ENCODE data around the gene MRPL54.
A peak's percentile ranks its signal among the peaks of the same experiment; 100 is the strongest.
"Not testable (repeated sequence)": the region's sequence is repeated elsewhere in the genome, so short reads cannot be mapped to it uniquely, and the experiment has no call there.

MRPL54 gene

DNA sequence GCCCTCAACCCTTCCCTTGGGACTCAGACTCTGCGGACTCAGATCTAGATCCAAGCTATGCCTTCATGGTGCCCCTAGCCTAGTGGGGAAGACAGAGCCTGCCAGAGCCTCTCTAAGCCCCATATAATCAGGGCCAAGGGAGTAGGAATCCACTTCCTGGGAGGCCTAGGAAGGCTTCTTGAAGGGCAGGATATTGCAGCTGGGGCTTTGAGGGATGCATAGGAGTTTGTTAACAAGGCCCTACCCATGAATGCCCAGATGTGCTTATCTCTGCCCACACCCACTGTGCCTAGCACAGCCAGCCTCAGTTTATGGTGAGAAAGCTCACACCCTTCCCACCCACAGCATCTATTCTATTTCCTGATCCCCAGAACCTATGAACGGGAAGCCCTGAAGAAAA lies 12.3 kb upstream of the MRPL54 start:
- H3K4me1 Mint-ChIP-seq: peaks cover 6% of the 10 kb centered on the region
- no peak overlapping the region for H3K4me3 Mint-ChIP-seq
- H3K27ac Mint-ChIP-seq (ENCODE audit: low read depth): no peak overlapping the region
- DNase-seq (ENCODE audit: low spot score in 2 of 2): no peak
- no peaks in the 10 kb centered on the region for H3K9me3 Mint-ChIP-seq
- H3K27me3 Mint-ChIP-seq: no peaks in the 10 kb centered on the region
- ATAC-seq (replicated peaks; ENCODE audit: extremely low read depth, poor library complexity, severe bottlenecking): no peak
- peaks cover 12% of the 10 kb centered on the region for H3K36me3 Mint-ChIP-seq (ENCODE audit: insufficient read depth)

DNA sequence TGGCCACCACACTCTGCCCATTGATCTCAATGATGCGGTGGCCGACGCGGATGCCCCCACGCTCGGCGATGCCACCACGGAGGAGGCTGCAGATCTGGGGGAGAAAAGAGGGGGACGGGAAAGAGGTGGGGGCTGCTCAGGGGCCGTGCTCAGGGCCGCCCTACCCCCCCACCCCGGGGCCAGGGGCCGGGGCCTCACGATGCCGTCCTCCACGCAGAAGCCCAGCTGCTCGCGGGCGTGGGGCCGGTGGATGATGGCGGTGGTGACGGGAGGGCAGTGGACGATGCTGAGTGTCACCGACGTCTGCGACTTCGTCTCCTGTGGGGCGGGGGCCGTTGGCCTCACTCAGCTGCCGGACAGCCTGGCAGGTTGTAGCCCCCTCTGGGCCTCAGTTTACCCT lies 11.2 kb upstream of the MRPL54 start:
- no peak overlapping the region for H3K4me3 Mint-ChIP-seq
- H3K4me1 Mint-ChIP-seq: peaks cover 13% of the 10 kb centered on the region
- H3K27me3 Mint-ChIP-seq: no peaks in the 10 kb centered on the region
- ATAC-seq (replicated peaks; ENCODE audit: extremely low read depth, poor library complexity, severe bottlenecking) (no peak), DNase-seq (ENCODE audit: low spot score in 2 of 2) (no peak)
- H3K36me3 Mint-ChIP-seq (ENCODE audit: insufficient read depth): peaks cover 13% of the 10 kb centered on the region
- H3K9me3 Mint-ChIP-seq: no peaks in the 10 kb centered on the region
- no peak overlapping the region for H3K27ac Mint-ChIP-seq (ENCODE audit: low read depth)

DNA sequence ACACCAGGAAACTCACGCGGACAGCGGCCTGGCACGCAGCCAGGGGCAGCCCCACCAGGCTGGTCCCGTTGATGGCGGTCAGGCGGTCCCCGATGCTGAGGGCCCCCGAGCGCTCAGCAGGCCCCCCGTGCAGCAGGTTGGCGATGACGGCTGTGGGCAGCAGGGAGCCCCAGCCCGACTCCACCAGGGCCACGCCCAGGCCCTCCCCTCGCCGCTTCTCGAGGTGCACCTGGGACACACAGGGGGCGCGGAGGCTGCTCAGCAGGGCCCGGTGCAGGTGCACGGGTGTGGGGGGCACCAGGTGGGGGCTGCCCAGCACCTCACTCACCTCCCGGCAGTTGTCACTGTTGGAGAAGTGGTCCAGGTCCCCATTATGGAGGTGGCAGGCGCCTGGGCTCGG lies 10.0 kb upstream of the MRPL54 start:
- ATAC-seq (replicated peaks; ENCODE audit: extremely low read depth, poor library complexity, severe bottlenecking): no peak
- DNase-seq (ENCODE audit: low spot score in 2 of 2): no peak
- Mint-ChIP-seq H3K27me3 (no peaks in the 10 kb centered on the region), H3K27ac (ENCODE audit: low read depth) (no peak overlapping the region), H3K4me1 (peaks cover 13% of the 10 kb centered on the region), H3K4me3 (no peak overlapping the region), H3K9me3 (no peaks in the 10 kb centered on the region), H3K36me3 (ENCODE audit: insufficient read depth) (peaks cover 16% of the 10 kb centered on the region)

DNA sequence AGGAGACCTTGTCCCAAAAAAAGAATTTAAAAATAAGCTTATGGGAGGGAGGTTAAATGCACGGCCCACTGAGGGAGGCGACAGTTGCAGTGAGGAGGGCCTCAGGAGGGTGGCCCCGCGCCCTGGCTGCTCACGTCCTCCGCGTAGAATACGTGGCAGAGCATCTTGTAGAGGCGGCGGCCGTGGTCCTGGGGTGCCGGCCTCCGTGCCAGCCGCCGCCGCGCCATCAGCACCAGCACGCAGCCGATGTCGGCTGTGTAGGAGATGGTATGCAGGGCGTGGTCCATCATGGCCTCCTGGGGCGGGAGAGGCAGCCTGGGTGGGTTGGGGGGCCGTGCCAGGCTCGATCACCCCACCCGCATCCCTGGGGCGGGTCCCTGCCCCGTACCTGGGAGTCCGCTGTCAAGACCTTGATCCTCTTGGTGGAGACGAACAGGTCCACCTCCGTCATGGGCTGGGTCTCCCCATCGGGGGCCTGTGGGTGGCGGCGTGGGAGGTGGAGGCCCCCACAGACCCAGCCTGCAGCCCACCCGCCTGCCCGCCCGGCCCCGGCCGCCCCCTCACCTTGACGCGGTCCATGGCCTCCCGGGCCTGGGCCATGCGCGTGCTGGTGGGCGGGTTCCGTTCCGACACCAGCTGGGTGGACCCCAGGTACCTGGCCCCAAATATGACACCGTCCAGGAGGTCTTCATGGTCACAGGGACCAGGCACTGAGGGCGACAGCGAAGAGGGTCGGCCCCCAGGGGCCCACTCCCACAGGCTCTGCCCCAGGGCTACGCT lies 8.7 kb upstream of the MRPL54 start:
- Mint-ChIP-seq H3K4me3 (no peak overlapping the region), H3K36me3 (ENCODE audit: insufficient read depth) (peaks cover 24% of the 10 kb centered on the region), H3K27me3 (no peaks in the 10 kb centered on the region), H3K9me3 (no peaks in the 10 kb centered on the region), H3K27ac (ENCODE audit: low read depth) (no peak overlapping the region), H3K4me1 (peaks cover 13% of the 10 kb centered on the region)
- DNase-seq (ENCODE audit: low spot score in 2 of 2) (no peak), ATAC-seq (replicated peaks; ENCODE audit: extremely low read depth, poor library complexity, severe bottlenecking) (no peak)

DNA sequence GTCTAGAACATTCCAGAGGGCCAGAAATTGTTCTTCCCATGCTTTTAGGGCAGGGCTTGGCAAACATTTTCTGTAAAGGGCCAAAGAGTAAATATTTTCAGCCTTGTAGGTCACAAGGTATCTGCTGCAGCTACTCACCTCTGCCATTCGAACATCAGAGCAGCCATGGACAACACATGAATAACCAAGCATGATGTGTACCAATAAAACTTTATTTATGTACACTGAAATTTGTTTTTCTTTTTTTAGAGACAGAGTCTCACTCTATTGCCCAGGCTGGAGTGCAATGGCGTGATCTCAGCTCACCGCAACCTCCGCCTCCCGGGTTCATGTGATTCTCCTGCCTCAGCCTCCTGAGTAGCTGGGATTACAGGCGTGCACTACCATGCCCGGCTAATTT lies 4.8 kb upstream of the MRPL54 start:
- ATAC-seq (replicated peaks; ENCODE audit: extremely low read depth, poor library complexity, severe bottlenecking); H3K4me3 Mint-ChIP-seq; H3K27me3 Mint-ChIP-seq; DNase-seq (ENCODE audit: low spot score in 2 of 2); H3K27ac Mint-ChIP-seq (ENCODE audit: low read depth); H3K9me3 Mint-ChIP-seq: not testable (repeated sequence)
- peaks cover 33% of the 10 kb centered on the region for H3K4me1 Mint-ChIP-seq
- peaks cover 37% of the 10 kb centered on the region for H3K36me3 Mint-ChIP-seq (ENCODE audit: insufficient read depth)

DNA sequence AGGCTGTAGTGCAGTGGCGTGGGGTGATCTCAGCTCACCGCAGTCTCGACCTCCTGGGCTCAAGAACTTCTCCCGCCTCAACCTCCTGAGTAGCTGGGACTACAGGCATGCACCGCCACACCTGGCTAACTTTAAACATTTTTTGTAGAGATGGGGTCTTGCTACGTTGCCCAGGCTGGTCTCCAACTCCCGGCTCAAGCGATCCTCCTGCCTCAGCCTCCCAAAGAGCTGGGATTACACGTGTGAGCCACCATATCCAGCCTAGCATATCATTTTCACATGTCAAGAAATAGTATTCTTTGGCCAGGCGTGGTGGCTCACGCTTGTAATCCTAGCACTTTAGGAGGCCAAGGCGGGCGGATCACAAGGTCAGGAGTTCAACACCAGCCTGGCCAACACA lies 4.2 kb upstream of the MRPL54 start:
- not testable (repeated sequence) for DNase-seq (ENCODE audit: low spot score in 2 of 2); ATAC-seq (replicated peaks; ENCODE audit: extremely low read depth, poor library complexity, severe bottlenecking); H3K9me3 Mint-ChIP-seq; H3K27me3 Mint-ChIP-seq; H3K4me3 Mint-ChIP-seq; H3K27ac Mint-ChIP-seq (ENCODE audit: low read depth)
- Mint-ChIP-seq H3K4me1 (peaks cover 38% of the 10 kb centered on the region), H3K36me3 (ENCODE audit: insufficient read depth) (peaks cover 41% of the 10 kb centered on the region)

DNA sequence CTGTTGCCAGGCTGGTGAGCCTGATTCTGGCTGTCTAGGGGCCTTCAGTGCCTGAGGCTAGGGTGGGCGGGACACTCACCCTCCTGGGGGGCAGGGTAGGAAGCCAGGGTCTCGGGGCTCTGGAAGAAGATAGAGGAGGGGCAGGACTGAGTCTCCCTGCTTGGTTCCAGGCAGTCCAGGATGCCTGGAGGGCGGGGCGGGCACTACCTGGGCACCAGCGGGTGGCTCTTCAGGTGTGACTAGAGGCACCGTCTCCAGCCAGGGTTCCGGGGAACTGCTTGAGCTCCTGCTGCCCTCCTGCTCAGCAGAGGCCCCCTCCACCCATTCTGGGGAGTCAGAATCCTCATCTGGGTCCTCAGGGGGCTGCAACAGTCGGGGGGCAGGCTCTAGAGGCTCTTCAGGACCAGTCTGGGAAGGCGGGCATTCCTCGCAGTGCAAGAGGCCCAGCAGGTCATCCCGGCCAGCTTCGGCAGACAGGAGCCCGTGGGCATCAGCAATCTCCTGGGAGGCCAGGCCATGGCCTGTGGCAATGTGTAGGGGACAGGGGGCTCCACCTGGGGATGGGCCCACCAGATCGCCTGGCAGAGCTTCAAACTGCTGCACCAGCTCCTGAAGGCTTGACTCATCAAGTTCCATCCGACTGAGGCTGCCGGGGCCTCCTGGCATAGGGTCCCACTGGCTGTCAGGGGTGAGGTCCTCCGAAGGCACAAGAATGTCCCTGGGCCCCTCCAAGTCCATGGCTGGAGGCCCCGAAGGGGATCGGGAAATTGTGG lies 2.8 kb upstream of the MRPL54 start:
- H3K27ac Mint-ChIP-seq (ENCODE audit: low read depth): peak overlapping the region; percentile 99
- peaks cover 38% of the 10 kb centered on the region for H3K4me1 Mint-ChIP-seq
- no peaks in the 10 kb centered on the region for H3K9me3 Mint-ChIP-seq
- DNase-seq (ENCODE audit: low spot score in 2 of 2) (no peak), ATAC-seq (replicated peaks; ENCODE audit: extremely low read depth, poor library complexity, severe bottlenecking) (no peak)
- H3K36me3 Mint-ChIP-seq (ENCODE audit: insufficient read depth): peaks cover 38% of the 10 kb centered on the region
- H3K4me3 Mint-ChIP-seq: peak overlapping the region; percentile 4
- no peaks in the 10 kb centered on the region for H3K27me3 Mint-ChIP-seq

DNA sequence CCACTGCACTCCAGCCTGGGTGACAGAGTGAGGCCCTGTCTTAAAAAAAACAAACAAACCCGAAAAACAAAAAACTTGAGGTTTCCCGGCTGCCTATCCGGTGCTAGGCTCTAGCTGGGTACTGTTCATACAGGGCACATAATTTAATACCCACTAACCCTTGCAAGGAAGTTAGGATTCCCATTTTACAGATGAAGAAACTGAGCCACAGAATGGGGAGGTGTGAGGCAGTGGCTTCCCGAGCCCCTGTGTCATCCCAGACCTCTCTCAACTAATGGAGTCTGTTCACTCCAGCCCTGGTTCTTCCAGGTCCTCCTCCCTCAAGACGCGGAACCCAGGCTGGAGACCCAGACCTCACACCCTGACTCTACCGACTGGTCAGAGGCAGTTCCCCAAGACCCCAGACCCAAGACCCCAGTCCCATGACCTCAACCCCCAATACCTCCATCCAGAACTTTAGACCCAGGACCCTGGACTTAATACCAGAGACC lies 1.6 kb upstream of the MRPL54 start:
- peak in 1 of 2 donors; percentile 31 for DNase-seq (ENCODE audit: low spot score in 2 of 2)
- no peaks in the 10 kb centered on the region for H3K9me3 Mint-ChIP-seq
- H3K36me3 Mint-ChIP-seq (ENCODE audit: insufficient read depth): peaks cover 41% of the 10 kb centered on the region
- peaks cover 28% of the 10 kb centered on the region for H3K4me1 Mint-ChIP-seq
- peak overlapping the region; percentile 99 for H3K4me3 Mint-ChIP-seq
- peak overlapping the region; percentile 99 for H3K27ac Mint-ChIP-seq (ENCODE audit: low read depth)
- ATAC-seq (replicated peaks; ENCODE audit: extremely low read depth, poor library complexity, severe bottlenecking): peak; percentile 22
- no peaks in the 10 kb centered on the region for H3K27me3 Mint-ChIP-seq

DNA sequence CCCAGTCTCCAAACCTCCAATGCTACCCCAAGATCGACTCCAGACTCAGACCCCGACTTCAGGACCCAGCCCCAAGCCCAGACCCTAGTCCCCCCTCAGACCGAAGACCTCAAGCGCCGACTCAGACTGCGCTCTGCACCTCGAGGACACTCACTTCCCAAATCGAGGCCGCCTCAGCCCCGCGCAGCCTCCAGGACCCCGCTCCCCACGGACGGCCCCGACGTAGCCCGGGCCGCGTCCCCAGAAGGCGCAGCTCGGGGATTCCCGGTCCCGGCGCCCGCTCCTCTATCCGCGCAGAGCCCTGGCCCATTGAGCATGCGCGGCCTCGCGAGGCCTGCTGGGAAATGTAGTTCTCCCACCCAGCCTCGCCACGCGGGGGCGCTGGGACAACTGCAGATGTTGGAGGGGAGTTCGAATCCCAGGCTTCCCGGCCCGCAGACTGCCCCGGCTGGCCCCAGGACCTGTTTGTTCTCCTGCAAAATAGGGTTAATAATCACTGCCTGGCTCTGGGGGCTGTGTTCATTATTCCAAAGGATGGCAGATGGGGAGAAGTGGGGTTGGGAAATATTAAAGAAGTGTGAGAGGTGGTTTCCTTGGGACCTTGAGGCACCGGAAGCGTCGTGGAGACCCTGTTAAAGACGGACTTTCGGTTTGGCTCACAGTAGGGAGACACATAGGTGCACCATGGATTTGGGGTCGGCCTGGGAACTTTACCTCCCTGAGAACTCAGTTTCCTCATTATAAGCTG lies 926 bp upstream of the MRPL54 start, which contains the start of gene APBA3:
Gene APBA3, minus strand, starts transcription at position 311 of the 748 bp plus-strand sequence. CDS start 1,428 bp downstream, outside the sequence.
- peaks cover 31% of the 10 kb centered on the region for H3K4me1 Mint-ChIP-seq
- H3K9me3 Mint-ChIP-seq: no peaks in the 10 kb centered on the region
- peak within 1 kb of the TSS; percentile 99 for H3K4me3 Mint-ChIP-seq
- ATAC-seq (replicated peaks; ENCODE audit: extremely low read depth, poor library complexity, severe bottlenecking) (peak; percentile 42), DNase-seq (ENCODE audit: low spot score in 2 of 2) (peak; percentile 89 to 93)
- no peaks in the 10 kb centered on the region for H3K27me3 Mint-ChIP-seq
- H3K36me3 Mint-ChIP-seq (ENCODE audit: insufficient read depth): peaks cover 46% of the 10 kb centered on the region
- H3K27ac Mint-ChIP-seq (ENCODE audit: low read depth): peak within 1 kb of the TSS; percentile 100

DNA sequence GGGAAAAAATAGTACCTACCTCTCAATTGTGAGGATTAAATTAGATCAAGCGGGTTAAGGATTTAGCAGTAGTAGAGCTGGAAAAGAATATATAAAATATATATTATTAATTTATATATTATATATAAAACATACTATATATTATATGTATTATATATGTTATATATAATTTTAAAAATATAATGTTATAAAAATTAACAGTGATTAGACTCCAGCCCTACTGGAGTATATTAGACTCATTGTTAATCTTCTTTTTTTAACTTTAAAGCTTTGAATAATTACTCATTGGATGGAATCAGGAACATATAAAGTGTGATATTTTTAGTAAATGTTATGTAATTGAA lies 380 bp upstream of the MRPL54 start:
- ATAC-seq (replicated peaks; ENCODE audit: extremely low read depth, poor library complexity, severe bottlenecking) (no peak), DNase-seq (ENCODE audit: low spot score in 2 of 2) (no peak)
- H3K4me1 Mint-ChIP-seq: peaks cover 34% of the 10 kb centered on the region
- H3K9me3 Mint-ChIP-seq: no peaks in the 10 kb centered on the region
- H3K27me3 Mint-ChIP-seq: no peaks in the 10 kb centered on the region
- H3K36me3 Mint-ChIP-seq (ENCODE audit: insufficient read depth): peaks cover 49% of the 10 kb centered on the region
- H3K27ac Mint-ChIP-seq (ENCODE audit: low read depth): peak overlapping the region; percentile 100
- H3K4me3 Mint-ChIP-seq: peak overlapping the region; percentile 99

DNA sequence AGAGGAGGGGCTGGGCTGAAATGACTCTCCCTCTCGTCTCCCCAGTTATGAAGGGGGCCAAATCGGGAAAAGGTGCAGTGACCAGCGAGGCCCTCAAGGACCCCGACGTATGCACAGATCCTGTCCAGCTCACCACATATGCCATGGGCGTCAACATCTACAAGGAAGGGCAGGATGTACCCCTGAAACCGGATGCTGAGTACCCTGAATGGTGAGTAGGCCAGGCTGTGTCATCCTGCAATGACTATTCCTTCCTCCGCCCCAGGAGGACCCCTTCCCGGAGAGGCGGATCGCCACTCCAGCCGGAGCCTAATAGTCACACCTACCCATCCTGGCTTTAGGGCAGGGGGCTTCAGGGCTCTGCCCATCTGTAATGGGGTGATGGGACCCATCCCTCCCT lies 2.6 kb downstream of the MRPL54 start:
- H3K36me3 Mint-ChIP-seq (ENCODE audit: insufficient read depth): peaks cover 41% of the 10 kb centered on the region
- H3K27ac Mint-ChIP-seq (ENCODE audit: low read depth): no peak overlapping the region
- peaks cover 40% of the 10 kb centered on the region for H3K4me1 Mint-ChIP-seq
- H3K27me3 Mint-ChIP-seq: no peaks in the 10 kb centered on the region
- ATAC-seq (replicated peaks; ENCODE audit: extremely low read depth, poor library complexity, severe bottlenecking) (no peak), DNase-seq (ENCODE audit: low spot score in 2 of 2) (no peak)
- no peaks in the 10 kb centered on the region for H3K9me3 Mint-ChIP-seq
- H3K4me3 Mint-ChIP-seq: no peak overlapping the region

DNA sequence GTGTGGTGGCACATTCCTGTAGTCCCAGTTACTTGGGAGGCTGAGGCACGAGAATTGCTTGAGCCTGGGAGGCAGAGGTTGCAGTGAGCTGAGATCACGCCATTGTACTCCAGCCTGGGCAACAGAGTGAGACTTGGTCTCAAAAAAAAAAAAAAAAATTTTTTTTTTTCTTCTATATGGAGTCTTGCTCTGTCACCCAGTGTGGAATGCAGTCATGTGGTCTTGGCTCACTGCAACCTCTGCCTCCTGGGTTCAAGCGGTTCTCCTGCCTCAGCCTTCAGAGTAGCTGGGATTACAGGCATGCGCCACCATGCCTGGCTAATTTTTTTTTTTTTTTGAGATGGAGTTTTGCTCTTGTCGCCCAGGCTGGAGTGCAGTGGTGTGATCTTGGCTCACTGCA lies 3.3 kb downstream of the MRPL54 start:
- DNase-seq (ENCODE audit: low spot score in 2 of 2); ATAC-seq (replicated peaks; ENCODE audit: extremely low read depth, poor library complexity, severe bottlenecking); H3K27ac Mint-ChIP-seq (ENCODE audit: low read depth); H3K4me3 Mint-ChIP-seq; H3K9me3 Mint-ChIP-seq; H3K27me3 Mint-ChIP-seq: not testable (repeated sequence)
- Mint-ChIP-seq H3K4me1 (peaks cover 38% of the 10 kb centered on the region), H3K36me3 (ENCODE audit: insufficient read depth) (peaks cover 38% of the 10 kb centered on the region)

All from central memory CD8-positive, alpha-beta T cell (primary cell).